ENCODE data around the gene ILK.

GRCh38 chr11:6622261-6623171, 18.9 kb downstream of the ILK start:
- TF ChIP-seq CTCF (IDR thresholded peaks at IDR 0.05; ENCODE audit: extremely low read depth in 1 of 2, insufficient read depth in 1 of 2, low read depth in 1 of 2, low read length in 2 of 2) (no peak), MAX (IDR thresholded peaks at IDR 0.05; ENCODE audit: insufficient read depth, insufficient read length) (no peak), EZH2 (IDR thresholded peaks at IDR 0.05; ENCODE audit: borderline replicate concordance, low read depth, low read length, severe bottlenecking) (no peak), POLR2A (IDR thresholded peaks at IDR 0.05; ENCODE audit: low read depth, low read length) (no peak), JUN (IDR thresholded peaks at IDR 0.05; ENCODE audit: borderline replicate concordance, insufficient read depth, insufficient read length, low read depth) (no peak), POLR2AphosphoS5 (IDR thresholded peaks at IDR 0.05; ENCODE audit: insufficient read depth, low read depth, low read length) (peak; percentile 11), GATA2 (IDR thresholded peaks at IDR 0.05; ENCODE audit: insufficient read depth, insufficient read length, low read depth, low read length) (no peak), MYC (IDR thresholded peaks at IDR 0.05; ENCODE audit: low read depth, low read length) (no peak)

Data from endothelial cell of umbilical vein (primary cell).